Natural killer cell (primary cell): Measurements from ENCODE around the gene TMEM101. TPM values are rescaled to one million over a fixed set of nuclear protein-coding genes. Genes with fewer than 3 reads are reported as not detected.
"Not testable (repeated sequence)": the region's sequence is repeated elsewhere in the genome, so short reads cannot be mapped to it uniquely, and the experiment has no call there.

Experiments
- ATAC-seq, 3 donors: fragments of 150-1000 bp in 2 of 3; fragments of 200-7000 bp in 1 of 3; cut with Tn5 transposase; 1 replicate in 1 of 3; 2 replicates in 2 of 3; pipeline ENCODE4 v1.10.0; 2021; ENCODE audit warnings: mild to moderate bottlenecking in 2 of 3, moderate library complexity in 2 of 3
- DNase-seq, 2 donors: peaks; one replicate each; pipeline versions ENCODE4 v3.0.0 to v3.0.0-alpha.2; 2013 to 2021; ENCODE audit warnings: mixed read lengths in 1 of 2
- H3K27ac ChIP-seq: one replicate; pipeline ENCODE4 v1.5.1; 2013; ENCODE audit warnings: mild to moderate bottlenecking, low read length
- H3K27me3 ChIP-seq: one replicate; pipeline ENCODE4 v1.6.1; 2013; ENCODE audit warnings: low read length; ENCODE audit not compliant: control insufficient read depth, insufficient read depth
- H3K36me3 ChIP-seq: one replicate; pipeline ENCODE4 v1.6.1; 2013; ENCODE audit warnings: low read length; ENCODE audit not compliant: control insufficient read depth, insufficient read depth
- H3K4me1 ChIP-seq: one replicate; pipeline ENCODE4 v1.6.1; 2013; ENCODE audit warnings: low read length; ENCODE audit not compliant: control insufficient read depth, insufficient read depth
- H3K4me3 ChIP-seq: one replicate; pipeline ENCODE4 v1.5.1; 2013; ENCODE audit warnings: low read length
- H3K9me3 ChIP-seq: one replicate; pipeline ENCODE4 v1.6.1; 2013; ENCODE audit warnings: low read length; ENCODE audit not compliant: control insufficient read depth, insufficient read depth
- H3K27ac Mint-ChIP-seq, 2 donors: one replicate each; pipeline ENCODE4 v1.8.0; 2022; ENCODE audit warnings: mild to moderate bottlenecking in 2 of 2, mixed read lengths in 2 of 2, moderate library complexity in 1 of 2
- H3K27me3 Mint-ChIP-seq, 2 donors: one replicate each; pipeline ENCODE4 v1.8.0; 2022; ENCODE audit warnings: low read depth in 2 of 2, mixed read lengths in 2 of 2
- H3K36me3 Mint-ChIP-seq: one replicate; pipeline ENCODE4 v1.8.0; 2022; ENCODE audit warnings: mixed read lengths
- H3K4me1 Mint-ChIP-seq, 2 donors: one replicate each; pipeline ENCODE4 v1.8.0; 2022; ENCODE audit warnings: mixed read lengths in 2 of 2
- H3K4me3 Mint-ChIP-seq: one replicate; pipeline ENCODE4 v1.8.0; 2022; ENCODE audit warnings: mild to moderate bottlenecking, moderate library complexity, mixed read lengths
- H3K9me3 Mint-ChIP-seq, 2 donors: one replicate each; pipeline ENCODE4 v1.8.0; 2022; ENCODE audit warnings: mixed read lengths in 2 of 2
- WGBS: methylation state at CpG from one replicate; pipeline ENCODE4 v1.1.7; 2013; ENCODE audit warnings: missing lambda C conversion rate; ENCODE audit not compliant: insufficient coverage; 5-methylcytosine and 5-hydroxymethylcytosine counted together
- intact Hi-C: fragments of 100-400 bp; cut with micrococcal nuclease; formaldehyde crosslinking; loops from one replicate; pipeline ENCODE4 v1.14.2; 2022
- total RNA-seq, 4 donors: library from RNA; stranded (reverse); fragments of 120-200 nt in 1 of 4; gene quantifications; one replicate each; pipeline versions ENCODE4 v1.2.3 to v1.2.4, GENCODE V29; 2013 to 2022
- TF ChIP-seq, protein P1 (sequence below): fragments of 200-600 bp; IDR thresholded peaks from one replicate; pipeline ENCODE4 v1.8.0; 2022; ENCODE audit warnings: antibody characterized with exemption

Gene TMEM101
- total RNA-seq, 3 donors from 2014 or later (not counting 1 experiment from before 2014, with no cell fraction given): 11.3 to 13.9 (median 11.5) TPM

GRCh38 chr17:44049294-44050060 lies 34.7 kb upstream of the TMEM101 start:
- H3K4me1 ChIP-seq: no peaks in the 10 kb centered on the region
- peaks cover 26% of the 10 kb centered on the region for H3K36me3 ChIP-seq
- no peak overlapping the region for H3K27ac Mint-ChIP-seq
- H3K27me3 Mint-ChIP-seq: no peaks in the 10 kb centered on the region
- DNase-seq: no peak
- H3K9me3 Mint-ChIP-seq: no peaks in the 10 kb centered on the region
- H3K27me3 ChIP-seq: no peaks in the 10 kb centered on the region
- WGBS: over 99% methylated on average over 9 of the region's 9 CpGs
- H3K9me3 ChIP-seq: no peaks in the 10 kb centered on the region
- TF ChIP-seq, protein P1, sequence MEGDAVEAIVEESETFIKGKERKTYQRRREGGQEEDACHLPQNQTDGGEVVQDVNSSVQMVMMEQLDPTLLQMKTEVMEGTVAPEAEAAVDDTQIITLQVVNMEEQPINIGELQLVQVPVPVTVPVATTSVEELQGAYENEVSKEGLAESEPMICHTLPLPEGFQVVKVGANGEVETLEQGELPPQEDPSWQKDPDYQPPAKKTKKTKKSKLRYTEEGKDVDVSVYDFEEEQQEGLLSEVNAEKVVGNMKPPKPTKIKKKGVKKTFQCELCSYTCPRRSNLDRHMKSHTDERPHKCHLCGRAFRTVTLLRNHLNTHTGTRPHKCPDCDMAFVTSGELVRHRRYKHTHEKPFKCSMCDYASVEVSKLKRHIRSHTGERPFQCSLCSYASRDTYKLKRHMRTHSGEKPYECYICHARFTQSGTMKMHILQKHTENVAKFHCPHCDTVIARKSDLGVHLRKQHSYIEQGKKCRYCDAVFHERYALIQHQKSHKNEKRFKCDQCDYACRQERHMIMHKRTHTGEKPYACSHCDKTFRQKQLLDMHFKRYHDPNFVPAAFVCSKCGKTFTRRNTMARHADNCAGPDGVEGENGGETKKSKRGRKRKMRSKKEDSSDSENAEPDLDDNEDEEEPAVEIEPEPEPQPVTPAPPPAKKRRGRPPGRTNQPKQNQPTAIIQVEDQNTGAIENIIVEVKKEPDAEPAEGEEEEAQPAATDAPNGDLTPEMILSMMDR: no peak
- H3K4me3 Mint-ChIP-seq: no peak overlapping the region
- no peak for ATAC-seq
- intact Hi-C loops: no loop called here
- H3K27ac ChIP-seq: no peak overlapping the region
- peaks cover 17 to 18% of the 10 kb centered on the region in 2 donors for H3K4me1 Mint-ChIP-seq
- peaks cover 7% of the 10 kb centered on the region for H3K36me3 Mint-ChIP-seq
- H3K4me3 ChIP-seq: no peak overlapping the region

DNA sequence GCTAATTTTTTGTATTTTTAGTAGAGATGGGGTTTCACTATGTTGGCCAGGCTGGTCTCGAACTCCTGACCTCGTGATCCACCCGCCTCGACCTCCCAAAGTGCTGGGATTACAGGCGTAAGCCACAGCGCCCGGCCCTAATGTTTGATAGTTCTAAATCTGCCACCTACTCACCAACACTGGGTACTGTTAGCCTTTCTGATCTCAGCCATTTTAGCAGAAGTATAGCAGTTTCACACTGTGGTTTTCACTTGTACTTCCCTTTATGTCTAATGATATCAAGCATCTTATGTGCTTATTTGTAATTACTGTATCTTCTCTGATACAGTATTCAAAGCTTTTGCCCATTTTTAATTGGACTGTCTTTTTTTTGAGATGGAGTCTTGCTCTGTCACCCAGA lies 32.1 kb upstream of the TMEM101 start:
- H3K9me3 ChIP-seq, H3K4me3 Mint-ChIP-seq, H3K27me3 Mint-ChIP-seq, H3K27ac Mint-ChIP-seq, H3K9me3 Mint-ChIP-seq, H3K4me1 ChIP-seq, intact Hi-C loops, H3K4me1 Mint-ChIP-seq, H3K27me3 ChIP-seq, DNase-seq, H3K36me3 Mint-ChIP-seq, H3K4me3 ChIP-seq, H3K27ac ChIP-seq: not testable (repeated sequence)
- H3K36me3 ChIP-seq: peaks cover 23% of the 10 kb centered on the region
- 97% methylated on average over 7 of the region's 7 CpGs for WGBS
- peak in 1 of 3 donors; percentile 29 for ATAC-seq

DNA sequence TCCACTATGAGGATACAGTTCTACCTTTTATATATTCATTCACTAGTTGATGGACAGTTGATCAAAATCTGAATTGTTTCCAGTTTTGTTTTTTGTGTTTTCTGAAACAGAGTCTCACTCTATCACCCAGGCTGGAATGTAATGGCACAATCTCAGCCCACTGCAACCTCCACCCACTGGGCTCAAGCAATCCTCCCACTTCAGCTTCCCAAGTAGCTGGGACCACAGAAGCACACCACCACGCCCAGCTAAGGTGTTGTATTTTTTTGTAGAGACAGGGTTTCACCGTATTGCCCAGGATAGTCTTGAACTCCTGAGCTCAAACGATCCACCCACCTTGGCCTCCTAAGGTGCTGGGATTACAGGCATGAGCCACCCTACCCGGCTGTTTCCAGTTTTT lies 30.7 kb upstream of the TMEM101 start:
- H3K27ac Mint-ChIP-seq: no peak overlapping the region
- no peaks in the 10 kb centered on the region for H3K4me1 ChIP-seq
- intact Hi-C loops: no loop called here
- H3K9me3 Mint-ChIP-seq: no peaks in the 10 kb centered on the region
- H3K27me3 ChIP-seq: no peaks in the 10 kb centered on the region
- ATAC-seq (no peak), DNase-seq (no peak)
- H3K27me3 Mint-ChIP-seq: no peaks in the 10 kb centered on the region
- TF ChIP-seq, protein P1: no peak
- no peaks in the 10 kb centered on the region for H3K9me3 ChIP-seq
- peaks cover 8 to 18% of the 10 kb centered on the region in 2 donors for H3K4me1 Mint-ChIP-seq
- H3K4me3 ChIP-seq: no peak overlapping the region
- H3K36me3 ChIP-seq: peaks cover 17% of the 10 kb centered on the region
- H3K27ac ChIP-seq: no peak overlapping the region
- no peaks in the 10 kb centered on the region for H3K36me3 Mint-ChIP-seq
- H3K4me3 Mint-ChIP-seq: no peak overlapping the region
- WGBS: 94% methylated on average over 4 of the region's 4 CpGs

- intact Hi-C loops: loop anchor here (5.0 kb wide), 1 partner anchor 37 kb away; no protein-coding TSS in a partner anchor
- H3K27me3 Mint-ChIP-seq: no peaks in the 10 kb centered on the region
- no peaks in the 10 kb centered on the region for H3K36me3 Mint-ChIP-seq
Observed at GRCh38 chr17:44044071-44044470, 29.3 kb upstream of the TMEM101 start.

More at GRCh38 chr17:44044071-44044470, 29.3 kb upstream of the TMEM101 start:
- ATAC-seq: no peak
- Mint-ChIP-seq H3K4me1 (peaks cover 8 to 27% of the 10 kb centered on the region in 2 donors), H3K4me3 (no peak overlapping the region), H3K27ac (no peak overlapping the region), H3K9me3 (no peaks in the 10 kb centered on the region)
- no peak for DNase-seq
- H3K27ac ChIP-seq: no peak overlapping the region
- H3K36me3 ChIP-seq: peaks cover 13% of the 10 kb centered on the region
- H3K9me3 ChIP-seq: no peaks in the 10 kb centered on the region
- 100% methylated on average over 1 of the region's 1 CpG for WGBS
- no peaks in the 10 kb centered on the region for H3K4me1 ChIP-seq
- no peaks in the 10 kb centered on the region for H3K27me3 ChIP-seq
- TF ChIP-seq, protein P1: no peak
- no peak overlapping the region for H3K4me3 ChIP-seq
